Measurements from ENCODE around the gene S100A12.

DNA sequence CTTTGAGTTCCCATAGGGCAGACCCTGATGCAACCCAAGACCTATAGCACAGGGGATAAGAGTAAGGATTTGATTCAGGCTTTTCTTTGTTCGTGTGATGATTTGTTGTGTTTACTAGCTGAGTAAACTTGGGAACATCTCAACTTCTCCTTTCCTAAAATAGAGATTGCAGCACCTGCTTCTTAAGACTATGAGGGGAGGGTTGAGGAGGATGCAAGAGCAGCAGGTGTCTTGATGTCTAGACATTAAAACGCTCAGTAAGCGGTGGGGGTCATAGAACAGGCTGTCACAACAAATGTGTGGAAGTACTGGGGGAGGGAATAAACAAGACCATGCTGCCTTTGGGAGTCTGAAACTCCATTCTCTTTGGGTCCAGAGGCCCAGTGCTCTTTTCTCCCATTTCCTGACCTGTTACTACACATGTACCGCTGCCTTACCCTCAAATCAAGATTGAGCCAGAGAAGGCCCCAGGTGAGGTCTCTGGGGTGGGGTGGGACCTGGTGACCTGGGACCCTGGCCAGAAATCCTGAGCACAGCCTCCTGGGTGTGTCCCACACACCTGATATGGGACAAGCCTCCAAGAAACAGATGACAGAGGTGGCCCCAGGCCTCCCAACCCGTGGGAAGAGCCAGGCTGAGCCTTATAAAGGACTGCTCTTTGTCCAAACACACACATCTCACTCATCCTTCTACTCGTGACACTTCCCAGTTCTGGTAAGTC is 40.6 kb upstream of the S100A12 start, which contains the start of gene S100A7A:
- TF ChIP-seq CTCF (IDR thresholded peaks at IDR 0.05; ENCODE audit: poor library complexity) = no peak
- TF ChIP-seq EZH2phosphoT487 (IDR thresholded peaks at IDR 0.05; ENCODE audit: low read depth, severe bottlenecking, unreplicated experiment) = no peak

All from hepatocyte (in vitro differentiated cells).